Retina (tissue), 1 donor: ENCODE results near the gene ARSI.
A peak's percentile ranks its signal among the peaks of the same experiment; 100 is the strongest.

Experiments used
- DNase-seq: peaks from one replicate; pipeline ENCODE4 v3.0.0-alpha.2; 2016

The ARSI gene

DNA sequence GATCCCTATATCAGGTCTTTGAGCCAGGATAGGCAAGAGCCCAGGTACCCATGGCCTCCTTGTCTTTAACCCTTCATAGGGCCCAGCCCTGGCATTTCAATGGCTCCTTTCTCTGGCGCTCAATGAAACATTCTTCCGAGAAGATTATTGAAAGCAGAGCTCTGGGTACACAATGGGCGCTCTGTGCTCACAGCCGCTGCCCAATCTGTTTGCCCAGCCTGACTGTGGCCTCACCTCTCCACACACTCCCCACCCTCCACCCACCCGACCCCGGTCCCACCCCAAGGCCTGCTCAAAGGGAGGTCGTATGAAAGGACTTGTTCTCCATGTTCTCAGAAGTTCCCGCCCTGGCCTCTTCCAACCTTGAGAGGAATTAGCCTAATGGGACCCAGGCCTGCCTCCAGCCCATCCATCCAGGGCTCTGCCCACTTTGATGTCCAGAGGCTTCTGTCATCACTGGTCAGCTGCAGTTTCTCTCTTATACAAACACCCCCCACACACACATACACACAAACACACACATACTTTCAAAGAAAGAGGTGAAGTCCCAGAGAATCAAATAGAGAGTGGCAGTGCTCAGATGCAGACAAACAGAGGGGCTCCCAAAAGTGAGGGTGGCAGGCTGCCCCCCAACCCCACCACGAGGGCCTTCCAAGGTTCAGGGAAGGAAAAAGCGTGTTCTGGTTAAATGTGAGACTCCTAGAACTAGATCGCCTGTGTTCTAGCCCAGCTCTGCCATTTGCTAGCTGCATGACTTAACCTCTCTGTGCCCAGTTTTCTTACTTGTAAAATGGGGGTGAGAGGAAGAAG, 5.1 kb upstream of the ARSI start:
- no peak for DNase-seq

DNA sequence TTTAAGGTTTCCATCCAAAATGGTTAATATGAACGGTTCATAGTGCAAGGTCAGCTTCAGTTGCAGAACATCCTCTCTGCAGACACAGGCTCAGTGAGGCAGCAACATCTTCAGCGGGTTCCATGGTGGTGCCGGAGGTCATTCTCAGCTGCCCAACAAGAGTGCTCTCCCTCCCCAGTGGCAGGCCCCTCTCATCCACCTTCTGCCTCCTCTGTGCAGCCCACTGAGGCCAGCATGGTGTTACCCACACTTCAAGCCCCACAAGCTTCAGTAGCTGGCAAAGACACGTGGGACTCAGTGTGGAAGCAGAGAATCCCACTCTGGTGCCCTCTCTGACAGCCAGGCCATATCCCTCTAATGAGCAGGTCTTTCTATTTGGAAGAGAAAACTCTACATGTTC, 4.1 kb upstream of the ARSI start:
- no peak for DNase-seq

DNA sequence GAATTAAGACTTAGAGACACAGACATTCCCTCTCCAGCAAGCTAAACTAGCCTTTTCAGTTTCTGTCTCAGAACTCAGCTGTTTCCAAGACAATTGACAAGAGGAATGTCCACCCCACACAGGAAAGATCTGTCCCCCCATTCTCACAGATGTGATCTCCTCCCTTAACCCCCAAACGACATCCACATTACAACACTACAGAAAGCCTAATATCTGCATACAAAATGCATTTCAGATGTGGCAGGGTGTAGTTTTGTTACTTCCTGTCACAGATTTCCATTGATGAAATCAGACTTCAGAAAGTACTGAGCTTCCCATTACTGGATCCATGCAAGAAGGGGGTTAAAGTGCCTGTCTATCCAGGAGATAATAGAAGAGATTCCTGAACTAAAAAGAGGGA, 2.9 kb upstream of the ARSI start:
- no peak for DNase-seq

DNA sequence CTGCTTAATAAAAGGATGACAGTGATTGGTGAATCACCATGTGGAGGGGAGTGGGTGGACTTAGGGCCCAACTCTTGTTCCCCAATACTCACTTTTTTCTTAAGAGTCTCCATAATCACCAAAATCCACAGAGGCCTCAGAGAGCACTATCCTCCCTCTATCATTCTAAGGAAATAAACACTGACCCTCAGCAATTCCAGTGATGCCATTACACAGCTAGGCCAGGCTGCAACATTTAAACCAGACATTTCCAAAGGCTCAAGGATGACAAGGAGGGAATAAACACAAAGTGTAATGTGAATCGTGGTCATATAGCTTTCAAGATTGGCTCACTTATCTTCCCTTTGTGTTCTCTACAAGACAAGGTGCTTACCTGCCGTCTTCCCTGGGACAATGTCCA, 2.4 kb upstream of the ARSI start:
- no peak for DNase-seq

DNA sequence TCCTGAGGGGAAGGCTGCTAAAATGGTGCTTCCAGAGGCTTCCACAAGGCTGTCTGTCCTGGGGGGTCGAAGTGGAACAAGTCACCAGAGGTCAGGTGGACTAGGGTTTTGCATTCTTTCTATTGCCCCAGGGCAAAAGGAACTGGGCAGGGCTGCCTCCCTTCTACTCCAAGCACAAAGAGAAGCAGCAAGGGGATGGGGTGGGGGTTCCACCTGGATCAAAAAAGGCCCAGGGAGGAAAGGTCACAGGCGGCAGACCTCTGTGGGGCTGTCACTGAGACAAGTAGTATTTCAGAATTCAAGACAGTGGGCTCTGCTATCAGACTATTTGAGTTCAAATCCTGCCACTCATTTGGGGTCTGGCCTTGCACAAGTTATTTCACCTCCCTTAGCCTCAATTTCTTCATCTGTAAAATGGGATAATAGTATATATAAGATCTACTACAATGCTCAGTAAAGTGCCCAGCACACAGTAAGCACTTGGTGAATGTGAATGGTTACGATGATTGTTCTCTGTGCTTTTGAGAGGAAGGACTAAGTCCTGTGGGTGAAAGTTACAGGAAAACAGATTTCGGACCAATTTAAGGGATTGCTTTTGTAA, 1.9 kb upstream of the ARSI start:
- no peak for DNase-seq

DNA sequence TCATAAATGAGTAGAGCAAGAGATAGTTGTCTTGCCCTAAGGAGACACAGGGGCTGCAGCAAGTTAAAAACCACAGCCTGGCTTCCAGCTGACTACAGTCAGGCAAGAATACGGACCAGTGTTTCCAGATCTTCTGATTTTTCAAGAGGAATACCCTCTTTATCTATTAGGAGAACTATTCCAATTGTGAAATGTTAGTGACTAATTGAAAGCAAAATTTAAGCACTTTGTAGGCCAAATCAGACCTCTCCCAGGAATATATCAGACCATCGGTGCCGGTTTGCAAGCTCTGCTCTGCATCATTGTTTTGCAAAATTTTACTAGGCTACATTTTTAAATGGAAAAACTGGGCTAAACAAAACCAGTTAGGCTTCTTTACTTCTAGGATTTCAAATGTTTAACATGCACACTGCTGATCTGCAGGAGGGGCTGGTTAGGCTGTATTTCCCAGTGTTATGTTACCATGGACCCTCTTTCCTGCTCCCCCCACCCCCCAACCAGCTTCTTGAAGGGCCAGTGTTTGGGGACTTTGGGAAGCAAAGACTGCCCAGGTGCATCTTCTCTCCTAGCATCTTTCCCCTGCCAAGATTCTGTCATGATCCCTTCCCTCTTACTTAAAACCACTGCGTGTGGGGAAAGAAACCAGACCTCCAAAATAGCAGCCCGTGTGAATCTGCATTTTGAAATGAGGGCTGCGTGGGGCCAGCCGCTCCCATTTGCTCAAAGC, 1.1 kb upstream of the ARSI start:
- DNase-seq = no peak

DNA sequence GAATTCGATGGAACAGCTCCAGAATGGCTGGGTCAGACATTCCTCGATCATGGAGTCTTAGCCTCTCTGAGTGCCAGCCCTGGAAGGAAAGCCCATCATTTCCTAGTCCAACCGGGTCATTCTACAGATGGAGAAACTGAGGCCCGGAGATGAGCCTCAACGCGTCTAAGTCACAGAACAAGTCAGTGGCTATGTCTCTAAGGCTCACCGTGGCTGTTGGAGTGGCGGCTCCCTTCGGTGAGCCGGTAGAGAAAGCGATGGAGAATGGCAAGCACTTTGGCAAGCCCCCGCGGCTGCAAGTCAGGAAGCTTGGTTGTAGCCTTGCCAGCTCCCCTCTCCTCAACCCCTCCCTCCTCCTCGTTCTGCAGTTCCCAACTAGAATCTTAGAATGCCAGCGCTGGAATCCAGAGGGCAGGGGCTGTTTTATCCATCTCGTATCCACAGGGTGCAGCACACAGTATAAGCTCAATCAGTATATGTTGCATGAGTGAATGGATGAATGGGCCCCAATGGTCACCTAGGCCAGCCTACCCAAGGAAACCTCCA, 438 bp upstream of the ARSI start:
- DNase-seq = no peak

DNA sequence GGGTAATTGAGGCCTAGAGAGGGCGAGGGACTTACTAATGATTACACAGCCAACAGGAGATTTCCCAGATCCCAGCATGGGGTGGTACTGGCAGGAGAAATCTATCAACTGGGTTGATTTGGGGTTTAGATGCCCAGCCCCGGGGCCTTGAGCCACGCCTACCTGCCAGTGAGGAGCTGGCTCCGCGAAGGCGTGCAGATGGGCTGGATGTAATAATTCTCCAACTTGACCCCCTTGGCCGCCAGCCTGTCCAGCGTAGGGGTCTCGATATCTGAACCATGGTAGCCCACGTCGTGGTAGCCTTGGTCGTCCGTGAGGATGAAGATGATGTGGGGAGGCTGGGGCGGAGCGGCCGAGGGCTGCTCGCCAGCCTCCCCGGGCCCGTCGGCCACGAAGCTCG, 804 bp downstream of the ARSI start:
- DNase-seq = no peak

DNA sequence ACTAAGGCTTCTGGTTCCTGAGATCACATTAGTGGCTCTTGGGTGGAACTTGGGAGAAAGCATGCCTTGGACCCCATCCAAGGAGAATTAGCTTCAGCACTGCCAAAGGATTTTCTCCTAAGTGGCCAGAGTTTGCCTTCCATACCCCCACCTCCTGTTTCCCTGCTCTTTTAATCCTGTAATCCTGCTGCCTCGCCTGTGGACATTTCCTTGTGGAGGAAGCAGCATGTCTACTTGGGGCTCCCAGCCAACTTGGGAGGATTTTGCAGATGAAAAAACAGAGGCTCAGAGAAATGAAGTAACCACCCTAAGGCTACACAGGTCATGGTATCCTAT, 1.6 kb downstream of the ARSI start:
- no peak for DNase-seq

DNA sequence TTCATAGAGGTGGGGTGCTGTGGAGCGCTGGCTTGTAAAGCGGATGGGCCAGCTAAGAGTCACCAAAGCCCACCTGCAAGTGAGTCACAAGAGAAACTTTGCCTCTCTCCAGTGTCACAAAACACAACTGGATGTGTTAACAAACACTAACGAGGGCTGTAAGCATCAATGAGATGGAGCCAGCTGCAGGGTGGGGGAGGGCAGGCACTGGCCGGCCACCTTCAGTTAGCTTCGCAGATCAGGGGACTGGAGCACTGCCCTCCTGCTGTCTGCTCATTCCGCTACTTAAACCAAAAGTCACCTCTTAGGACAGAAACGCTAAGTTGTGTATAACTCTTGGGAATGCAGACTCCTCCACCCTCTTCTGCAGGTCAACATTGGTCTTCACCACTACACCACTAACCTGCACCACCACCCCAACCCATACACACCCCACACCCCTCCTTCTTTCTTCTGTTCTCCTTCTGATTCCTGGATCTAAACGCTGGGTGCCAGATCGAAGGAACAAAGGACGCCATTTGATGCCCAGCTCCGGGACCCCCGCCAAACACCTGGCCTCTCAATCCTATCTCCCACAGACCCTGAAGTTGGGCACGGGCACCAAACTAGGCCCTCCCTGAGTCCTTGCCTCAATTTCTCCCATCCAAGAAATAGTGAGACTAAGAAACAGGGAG, 2.1 kb downstream of the ARSI start:
- no peak for DNase-seq

DNA sequence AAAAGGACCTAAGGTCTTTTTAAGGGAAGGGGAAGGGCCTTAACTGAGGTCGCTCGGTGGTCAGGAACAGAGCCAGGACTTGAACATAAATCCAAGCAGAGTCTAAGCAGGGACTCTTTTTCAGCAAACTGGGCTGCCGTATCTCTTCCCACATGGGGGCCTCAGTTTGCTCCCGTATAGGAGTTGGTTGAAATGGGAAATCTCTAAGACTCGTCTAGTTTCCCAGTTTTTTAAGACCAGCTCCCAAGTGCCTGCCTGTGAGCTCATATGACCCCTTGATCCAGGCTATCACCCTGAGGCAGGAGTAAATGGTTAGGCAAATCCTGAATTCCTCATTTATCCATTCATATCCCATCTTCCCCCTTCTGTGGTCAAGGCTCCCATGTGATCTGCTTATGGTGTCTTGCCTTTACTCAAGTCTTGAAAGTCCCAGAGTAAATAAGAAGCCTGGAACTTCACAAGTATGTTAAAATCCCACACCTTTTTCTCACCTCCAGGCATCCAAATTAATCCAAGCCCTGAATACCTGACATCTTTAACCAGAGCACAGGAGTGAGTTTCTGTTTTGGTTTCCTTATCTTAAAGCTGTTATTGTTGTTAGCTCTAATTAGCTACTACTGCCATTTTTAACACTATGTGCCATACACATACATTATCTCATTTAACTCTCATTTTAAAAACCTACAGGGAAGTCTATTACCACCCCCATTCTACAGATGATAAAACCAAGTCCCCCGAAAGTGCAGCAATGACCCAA, 3.0 kb downstream of the ARSI start:
- DNase-seq = no peak

DNA sequence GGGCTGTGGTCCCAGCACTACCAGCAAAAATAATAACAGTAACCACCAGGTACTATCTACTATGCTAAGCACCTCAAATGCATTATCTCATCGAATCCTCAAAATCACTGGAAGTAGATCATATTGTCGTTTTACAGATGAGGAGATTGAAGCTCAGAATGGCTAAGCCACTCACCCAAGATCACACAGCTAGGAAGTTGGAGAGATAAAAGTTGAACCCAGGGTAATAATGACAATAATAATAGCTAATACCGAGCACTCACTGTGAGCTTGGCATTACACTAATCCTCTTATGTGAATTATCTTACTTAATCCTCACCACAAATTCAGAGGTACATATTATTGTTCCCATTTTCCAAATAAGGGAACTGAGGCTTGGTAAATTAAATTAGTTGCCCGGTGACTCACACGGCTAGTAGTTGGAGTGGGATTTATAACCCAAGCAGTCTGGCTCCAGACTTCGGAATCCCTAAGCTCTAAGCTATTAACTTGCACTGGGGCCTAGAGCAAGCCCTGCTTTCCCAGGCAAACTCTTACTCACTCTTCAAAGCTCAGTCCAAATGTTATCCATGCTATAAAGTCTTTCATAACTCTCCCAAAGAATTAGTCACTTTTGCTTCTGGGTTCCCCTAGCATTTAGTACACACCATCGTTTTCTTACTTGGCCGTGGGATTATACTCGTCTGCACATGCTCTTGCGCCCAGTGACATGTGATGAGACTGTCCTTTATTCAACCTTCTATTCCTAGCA, 3.8 kb downstream of the ARSI start:
- DNase-seq = no peak

DNA sequence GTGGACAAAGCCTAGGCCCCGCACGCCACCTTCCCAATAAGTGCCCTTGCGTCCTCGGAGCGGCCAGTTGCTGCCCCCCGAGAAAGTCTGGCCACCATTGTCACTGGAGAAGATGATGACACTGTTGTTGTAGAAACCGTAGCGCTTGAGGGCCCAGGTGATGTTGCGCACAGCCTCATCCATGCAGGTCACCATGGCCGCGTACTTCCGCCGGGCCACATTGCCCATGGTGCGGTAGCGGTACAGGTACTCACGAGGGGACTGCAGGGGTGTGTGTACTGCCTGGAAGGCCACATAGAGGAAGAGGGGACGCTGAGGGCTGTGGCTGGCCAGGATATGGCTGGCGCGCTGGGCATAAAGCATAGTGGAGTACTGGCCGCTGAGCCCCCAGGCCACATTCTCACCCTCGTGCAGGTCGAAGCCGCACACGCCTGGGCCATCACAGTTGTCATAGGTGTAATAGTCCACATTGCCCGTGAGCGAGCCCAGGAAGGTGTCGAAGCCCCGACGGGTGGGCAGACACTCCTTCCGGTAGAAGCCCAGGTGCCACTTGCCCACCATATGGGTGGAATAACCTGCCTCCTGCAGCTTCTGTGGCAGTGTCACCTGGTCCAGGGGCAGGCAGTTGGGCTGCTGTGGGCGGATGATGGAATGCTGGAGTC, 4.6 kb downstream of the ARSI start:
- no peak for DNase-seq

DNA sequence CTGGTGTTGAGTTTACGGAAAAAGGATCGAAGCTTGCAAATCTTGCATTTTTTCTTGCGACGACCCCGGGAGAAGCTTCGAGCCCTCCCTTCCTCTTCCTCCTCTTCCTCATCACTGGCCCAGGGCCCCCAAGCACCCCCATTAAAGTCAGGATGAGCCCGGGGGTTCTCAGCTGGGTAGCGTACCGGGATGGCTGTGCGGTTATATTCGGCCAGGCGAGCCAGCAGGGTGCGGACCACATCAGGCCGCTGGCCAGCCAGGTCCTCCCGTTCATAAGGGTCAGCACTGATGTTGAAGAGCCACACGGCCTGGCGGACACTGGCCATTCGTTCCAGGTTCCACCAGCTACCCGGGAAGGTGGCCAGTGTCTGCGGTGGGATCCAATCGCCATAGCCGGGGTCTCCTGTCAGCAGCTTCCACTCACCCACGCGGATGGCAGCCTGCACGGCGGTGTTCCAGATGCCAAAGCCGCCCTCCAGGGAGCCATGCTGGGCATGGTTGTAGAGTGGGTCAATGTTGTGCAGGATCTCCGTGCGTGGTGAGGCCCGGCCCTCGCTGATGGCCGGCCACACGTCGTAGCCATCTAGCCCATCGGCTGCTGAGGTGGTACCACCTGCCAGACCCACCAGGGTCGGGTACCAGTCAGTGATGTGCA, 5.3 kb downstream of the ARSI start:
- no peak for DNase-seq

DNA sequence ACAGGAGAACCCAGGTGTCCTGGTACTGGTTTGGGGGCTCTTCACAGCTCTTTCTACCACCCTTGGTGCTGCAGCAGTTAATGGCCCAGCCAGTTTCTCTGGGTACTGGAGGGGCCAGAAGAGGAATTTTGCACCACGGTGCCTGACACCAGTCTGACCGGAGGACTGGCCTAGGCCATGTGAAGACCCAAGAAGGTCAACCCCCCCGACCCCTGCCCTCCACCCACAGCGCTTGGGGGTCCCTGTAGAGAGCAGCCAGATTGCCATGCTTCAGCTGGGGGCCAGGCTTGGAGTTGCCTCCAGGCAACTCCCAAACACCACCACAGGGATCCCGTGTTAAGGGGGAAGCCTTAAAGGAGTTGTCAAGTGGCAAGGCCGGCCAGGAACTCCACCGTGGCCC, 6.2 kb downstream of the ARSI start:
- DNase-seq = no peak

DNA sequence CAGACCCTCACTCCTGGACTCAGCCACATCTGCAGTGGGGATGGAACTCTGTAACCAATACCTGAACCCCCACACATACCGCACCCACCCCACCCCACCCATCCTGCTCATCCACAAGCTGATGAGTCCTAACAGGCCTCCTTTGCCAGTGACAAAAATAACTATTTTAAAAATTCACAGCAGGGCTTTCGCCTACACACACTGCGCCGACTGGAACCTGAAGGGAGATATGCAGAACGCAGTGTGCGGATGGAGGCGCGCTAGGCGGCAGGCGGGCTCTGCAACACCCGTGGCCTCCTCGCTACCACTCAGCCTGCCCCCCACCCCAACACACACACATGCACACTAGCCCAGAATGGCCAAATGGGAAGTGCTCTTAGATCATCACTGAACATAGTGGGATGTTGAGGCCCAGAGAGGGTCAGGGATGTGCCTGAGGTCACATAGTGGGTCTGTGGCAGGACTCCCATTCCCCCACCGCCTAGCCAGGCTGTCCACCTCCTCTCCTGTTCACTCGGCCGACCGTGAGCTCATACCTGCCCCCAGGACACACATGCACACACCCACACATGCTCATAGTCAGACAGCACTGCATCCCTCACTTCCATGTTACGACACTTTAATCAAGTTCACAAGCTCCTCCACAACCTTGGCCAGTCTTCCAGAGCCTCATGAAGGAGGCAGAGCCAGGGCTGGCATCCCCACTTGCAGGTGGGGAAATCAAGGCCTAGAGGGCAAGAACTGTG, 6.8 kb downstream of the ARSI start:
- DNase-seq = no peak

DNA sequence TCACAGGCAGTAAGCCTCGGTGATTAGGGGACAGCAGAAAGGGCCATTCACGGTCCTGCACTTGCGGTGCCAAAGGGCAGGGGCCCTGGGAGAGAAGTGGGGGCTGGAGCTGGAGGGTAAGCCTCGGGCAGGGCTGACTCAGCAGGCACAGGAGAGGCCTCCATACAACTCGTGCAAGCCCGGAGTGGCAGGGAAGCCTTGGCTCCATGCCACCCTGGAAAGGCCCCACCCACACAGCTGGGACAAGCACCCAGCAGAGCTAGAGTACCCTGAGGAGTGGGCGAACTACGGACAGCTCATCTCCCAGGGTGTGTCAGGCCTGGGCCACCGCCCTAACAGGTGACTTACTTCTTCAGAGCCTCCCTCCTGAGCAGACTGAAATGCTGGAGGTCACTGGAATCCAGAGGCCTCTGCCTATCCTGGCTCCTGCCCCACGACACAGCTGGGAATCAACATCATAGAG, 7.5 kb downstream of the ARSI start:
- no peak for DNase-seq

DNA sequence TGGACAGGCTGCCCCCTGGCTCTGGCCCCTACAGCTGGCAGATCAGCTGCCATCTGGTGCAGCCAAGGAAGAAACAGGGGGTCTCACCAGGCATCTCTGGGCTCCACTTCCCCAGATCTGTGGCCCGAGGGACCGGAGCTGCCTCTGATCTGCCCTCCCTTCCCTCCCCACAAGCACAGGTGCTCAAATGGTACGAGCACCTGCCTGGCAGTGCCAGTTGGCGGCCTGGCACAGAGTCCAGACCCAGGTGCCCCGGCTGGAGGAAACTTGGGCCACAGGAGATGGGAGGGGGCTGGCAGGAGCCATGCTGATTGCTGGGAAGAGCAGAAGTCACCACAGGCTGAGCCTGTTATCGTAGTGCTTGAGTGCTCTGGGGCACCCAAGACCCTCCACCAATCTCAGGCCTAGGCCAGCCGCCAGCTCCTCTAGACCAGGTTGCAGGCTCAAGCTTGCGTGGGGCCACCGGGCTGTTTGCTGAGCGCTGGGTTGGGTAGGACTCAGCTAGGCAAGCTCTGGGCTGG, 8.1 kb downstream of the ARSI start:
- DNase-seq = no peak

DNA sequence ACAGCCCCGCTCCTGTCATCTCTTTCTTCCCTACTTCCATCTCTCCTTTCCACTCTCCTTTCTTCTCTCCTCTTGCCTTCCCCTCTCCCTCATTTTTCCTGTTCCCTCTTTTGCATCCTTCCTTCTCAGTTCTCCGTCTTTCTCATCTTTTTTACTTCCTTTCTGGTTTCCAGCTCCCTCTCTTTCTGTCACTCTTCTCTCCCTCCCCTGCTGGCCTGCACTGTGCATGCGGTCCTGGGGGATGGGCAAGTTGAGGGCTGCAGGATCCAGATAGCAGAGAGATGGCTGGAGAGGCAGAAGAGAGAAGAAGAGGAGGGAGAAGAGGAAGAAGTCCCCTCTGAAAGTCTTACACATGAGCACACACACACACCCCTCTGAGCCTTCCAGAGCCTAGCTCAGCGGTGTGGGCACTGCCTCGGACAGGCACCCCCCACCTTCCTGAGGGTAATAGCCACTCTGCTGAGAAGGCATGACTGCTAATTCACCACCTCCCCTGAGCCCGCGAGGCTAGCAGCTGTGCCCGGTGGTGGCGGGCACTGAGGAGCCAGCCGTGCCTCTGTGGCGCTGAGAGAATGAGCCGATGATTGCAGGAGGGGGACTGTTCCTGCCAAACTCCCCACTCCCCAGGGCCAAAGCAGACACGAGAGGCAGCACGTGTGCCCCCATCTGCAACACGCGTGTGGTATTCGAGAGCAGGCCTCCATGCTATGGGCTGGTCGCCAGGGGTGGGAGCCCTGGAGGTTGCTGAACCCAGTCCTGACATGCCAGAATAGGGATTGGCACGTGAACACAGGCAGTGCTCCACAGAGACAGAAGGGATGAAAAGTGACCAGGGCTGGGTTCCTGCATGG, 9.4 kb downstream of the ARSI start:
- DNase-seq = peak; percentile 56
